GM23338 (cell line): ENCODE data around the gene DTD2. TPM values are rescaled to one million over a fixed set of nuclear protein-coding genes. Genes with fewer than 3 reads are reported as not detected.
A peak's percentile ranks its signal among the peaks of the same experiment; 100 is the strongest.

Experiments
- ATAC-seq: fragments of 200-7000 bp; cut with Tn5 transposase; 3 replicates; pipeline ENCODE4 v1.9.1; 2020
- DNase-seq: peaks from one replicate; pipeline ENCODE4 v3.0.0-alpha.2; 2015; ENCODE audit warnings: low spot score
- H2AFZ ChIP-seq: fragments of 200-600 bp; sonication (generic); 2 replicates; pipeline ENCODE4 v1.8.0; 2016; ENCODE audit warnings: antibody characterized with exemption, mild to moderate bottlenecking, moderate library complexity
- H3F3A ChIP-seq: fragments of 200-600 bp; sonication (generic); replicated peaks from 2 replicates; pipeline ENCODE4 v1.8.0; 2017; ENCODE audit warnings: antibody characterized with exemption, mixed run types, low read depth
- H3K27ac ChIP-seq: fragments of 200-600 bp; sonication (generic); 2 replicates; pipeline ENCODE4 v1.6.1; 2016; ENCODE audit warnings: low read depth
- H3K27me3 ChIP-seq: fragments of 200-600 bp; sonication (generic); 2 replicates; pipeline ENCODE4 v1.8.0; 2016; ENCODE audit warnings: mild to moderate bottlenecking, mixed run types, moderate library complexity; ENCODE audit not compliant: insufficient read depth
- H3K36me3 ChIP-seq: fragments of 200-600 bp; sonication (generic); 2 replicates; pipeline ENCODE4 v1.8.0; 2016; ENCODE audit warnings: mild to moderate bottlenecking; ENCODE audit not compliant: insufficient read depth
- H3K4me1 ChIP-seq: fragments of 200-600 bp; sonication (generic); 2 replicates; pipeline ENCODE4 v1.8.0; 2016; ENCODE audit warnings: mild to moderate bottlenecking, moderate library complexity; ENCODE audit not compliant: insufficient read depth
- H3K4me2 ChIP-seq: fragments of 200-600 bp; sonication (generic); 2 replicates; pipeline ENCODE4 v1.7.1; 2017; ENCODE audit warnings: mixed run types
- H3K4me3 ChIP-seq: fragments of 200-600 bp; sonication (generic); 2 replicates; pipeline ENCODE4 v1.6.1; 2016; ENCODE audit warnings: mixed run types
- H3K79me2 ChIP-seq: fragments of 200-600 bp; sonication (generic); replicated peaks from 2 replicates; pipeline ENCODE4 v1.8.0; 2017; ENCODE audit warnings: mild to moderate bottlenecking; ENCODE audit not compliant: insufficient read depth
- H3K9me2 ChIP-seq: fragments of 200-600 bp; sonication (generic); 2 replicates; pipeline ENCODE4 v1.8.0; 2017; ENCODE audit not compliant: insufficient read depth
- H4K20me1 ChIP-seq: fragments of 200-600 bp; sonication (generic); replicated peaks from 2 replicates; pipeline ENCODE4 v1.8.0; 2017; ENCODE audit warnings: mild to moderate bottlenecking; ENCODE audit not compliant: insufficient read depth
- H3K27ac Mint-ChIP-seq: 2 replicates; pipeline ENCODE4 v1.8.0; 2020; ENCODE audit warnings: inconsistent platforms, mild to moderate bottlenecking, moderate library complexity, mixed read lengths
- H3K27me3 Mint-ChIP-seq: 3 replicates; pipeline ENCODE4 v1.8.0; 2022; ENCODE audit warnings: low read depth, mild to moderate bottlenecking, moderate library complexity, mixed read lengths, inconsistent platforms; ENCODE audit not compliant: insufficient read depth, poor library complexity
- H3K36me3 Mint-ChIP-seq: 3 replicates; pipeline ENCODE4 v1.8.0; 2021; ENCODE audit warnings: low read depth, mild to moderate bottlenecking, inconsistent platforms, moderate library complexity, mixed read lengths
- H3K4me1 Mint-ChIP-seq: 3 replicates; pipeline ENCODE4 v1.8.0; 2020; ENCODE audit warnings: mild to moderate bottlenecking, inconsistent platforms, mixed read lengths
- H3K4me3 Mint-ChIP-seq: 3 replicates; pipeline ENCODE4 v1.8.0; 2021; ENCODE audit warnings: moderate library complexity, mild to moderate bottlenecking, inconsistent platforms, mixed read lengths
- H3K9me3 Mint-ChIP-seq: 3 replicates; pipeline ENCODE4 v1.8.0; 2020; ENCODE audit warnings: moderate library complexity, mild to moderate bottlenecking, inconsistent platforms, mixed read lengths
- CTCF ChIP-seq, 2 experiments: fragments of 200-600 bp in 1 of 2; sonication (generic) in 1 of 2; conservative IDR thresholded peaks; 2 replicates each; pipeline versions ENCODE4 v1.5.1 to v1.6.1; 2016 to 2017; ENCODE audit warnings: antibody characterized with exemption in 2 of 2, low read depth in 2 of 2, mild to moderate bottlenecking in 2 of 2, moderate library complexity in 1 of 2
- ETS1 ChIP-seq: IDR thresholded peaks from 2 replicates; pipeline ENCODE4 v1.6.1; 2016; ENCODE audit warnings: antibody characterized with exemption
- EZH2 ChIP-seq: fragments of 200-600 bp; sonication (generic); IDR thresholded peaks from one replicate; pipeline ENCODE4 v1.8.0; 2017; ENCODE audit warnings: antibody characterized with exemption, mild to moderate bottlenecking, low read depth; ENCODE audit not compliant: unreplicated experiment
- EZH2phosphoT487 ChIP-seq: fragments of 200-600 bp; sonication (generic); IDR thresholded peaks from one replicate; pipeline ENCODE4 v1.8.1; 2018; ENCODE audit warnings: antibody characterized with exemption; ENCODE audit not compliant: unreplicated experiment
- JUNB ChIP-seq: IDR thresholded peaks from one replicate; pipeline ENCODE4 v1.6.1; 2016; ENCODE audit warnings: antibody characterized with exemption; ENCODE audit not compliant: unreplicated experiment
- NANOG ChIP-seq: IDR thresholded peaks from 2 replicates; pipeline ENCODE4 v1.6.1; 2016; ENCODE audit warnings: antibody characterized with exemption, borderline replicate concordance
- POLR2AphosphoS5 ChIP-seq: IDR thresholded peaks from 2 replicates; pipeline ENCODE4 v1.6.1; 2016; ENCODE audit warnings: antibody characterized with exemption, low read depth
- REST ChIP-seq: IDR thresholded peaks from one replicate; pipeline ENCODE4 v1.6.1; 2018; ENCODE audit warnings: antibody characterized with exemption; ENCODE audit not compliant: unreplicated experiment
- STAT1 ChIP-seq: IDR thresholded peaks from one replicate; pipeline ENCODE4 v1.6.1; 2016; ENCODE audit warnings: antibody characterized with exemption; ENCODE audit not compliant: unreplicated experiment
- ZNF114 ChIP-seq: fragments of 250-450 bp; sonication (Bioruptor Pico); IDR thresholded peaks from 2 replicates; pipeline ENCODE4 v1.5.0; 2020; ENCODE audit warnings: mild to moderate bottlenecking, moderate library complexity
- ZNF331 ChIP-seq: fragments of 250-450 bp; sonication (Bioruptor Pico); IDR thresholded peaks from 2 replicates; pipeline ENCODE4 v1.5.0; 2020; ENCODE audit warnings: low read depth, mild to moderate bottlenecking, moderate library complexity
- polyA plus RNA-seq: library from polyadenylated mRNA; unstranded; fragments of >200 nt; fragmentation: Nextera tagmentation; extraction: Ambion mirVana; gene quantifications from 2 replicates; pipeline ENCODE4 v1.2.1, GENCODE V29; 2016
- total RNA-seq: library from RNA; depleted of rRNA; stranded (reverse); fragments of >200 nt; shearing (Covaris generic); gene quantifications from 2 replicates; pipeline ENCODE4 v1.2.3, GENCODE V29; 2014

The DTD2 gene
- total and polyA plus RNA-seq, 2 experiments from 2014 or later = 6.3 to 37.5 TPM

- ATAC-seq (no peak), DNase-seq (no peak)
- H3K27me3 ChIP-seq = no peaks in the 10 kb centered on the region
- H3K4me3 Mint-ChIP-seq = no peak overlapping the region
- no peak for TF ChIP-seq REST
- TF ChIP-seq JUNB = no peak
- TF ChIP-seq CTCF (conservative IDR thresholded peaks at IDR 0.05; ENCODE audit: low read depth in 2 of 2) = no peak
- no peak for TF ChIP-seq ETS1
- no peak for TF ChIP-seq EZH2
- TF ChIP-seq NANOG = no peak
- no peak for TF ChIP-seq ZNF331
- peaks cover 73% of the 10 kb centered on the region for H3K79me2 ChIP-seq
- H3K9me3 Mint-ChIP-seq = no peaks in the 10 kb centered on the region
- no peak overlapping the region for H2AFZ ChIP-seq
- no peaks in the 10 kb centered on the region for H3K36me3 ChIP-seq
- no peaks in the 10 kb centered on the region for H3F3A ChIP-seq
- no peaks in the 10 kb centered on the region for H3K9me2 ChIP-seq
- no peaks in the 10 kb centered on the region for H3K4me1 Mint-ChIP-seq
- H3K27ac Mint-ChIP-seq = no peak overlapping the region
- no peak overlapping the region for H3K4me2 ChIP-seq
- no peak overlapping the region for H3K27ac ChIP-seq
- H3K4me1 ChIP-seq = no peaks in the 10 kb centered on the region
- no peaks in the 10 kb centered on the region for H3K36me3 Mint-ChIP-seq
- 0 out of 2 replicates have a peak, but pooled peaks cover 14% of the 10 kb centered on the region for H4K20me1 ChIP-seq
- H3K27me3 Mint-ChIP-seq = no peaks in the 10 kb centered on the region
- H3K4me3 ChIP-seq = no peak overlapping the region
Observed at GRCh38 chr14:31411218-31411727, 46.0 kb downstream of the DTD2 start.

GRCh38 chr14:31410048-31410650 is 47.2 kb downstream of the DTD2 start:
- Histone ChIP-seq H3K4me2 (no peak overlapping the region), H3K9me2 (no peaks in the 10 kb centered on the region), H2AFZ (no peak overlapping the region), H3K36me3 (no peaks in the 10 kb centered on the region), H3K27ac (no peak overlapping the region), H3K4me1 (no peaks in the 10 kb centered on the region), H3K27me3 (no peaks in the 10 kb centered on the region), H3K4me3 (no peak overlapping the region), H3F3A (no peaks in the 10 kb centered on the region), H3K79me2 (peaks cover 69% of the 10 kb centered on the region), H4K20me1 (0 out of 2 replicates have a peak, but pooled peaks cover 17% of the 10 kb centered on the region)
- no peaks in the 10 kb centered on the region for H3K36me3 Mint-ChIP-seq
- H3K27me3 Mint-ChIP-seq = no peaks in the 10 kb centered on the region
- no peaks in the 10 kb centered on the region for H3K9me3 Mint-ChIP-seq
- DNase-seq (no peak), ATAC-seq (no peak)
- H3K27ac Mint-ChIP-seq = peak overlapping the region; percentile 38; the same call in 1 of the 2 replicates
- no peak overlapping the region for H3K4me3 Mint-ChIP-seq
- no peaks in the 10 kb centered on the region for H3K4me1 Mint-ChIP-seq
- no peak for TF ChIP-seq NANOG
- no peak for TF ChIP-seq JUNB
- TF ChIP-seq REST = no peak
- TF ChIP-seq ZNF331 = no peak
- TF ChIP-seq ZNF114 = no peak
- TF ChIP-seq STAT1 = no peak
- TF ChIP-seq POLR2AphosphoS5 = no peak
- TF ChIP-seq EZH2phosphoT487 = no peak
